ENCODE results near the gene STX10. TPM values are rescaled to one million over a fixed set of nuclear protein-coding genes. Genes with fewer than 3 reads are reported as not detected.
A peak's percentile ranks its signal among the peaks of the same experiment; 100 is the strongest.

Gene STX10
- total and polyA plus RNA-seq, 8 donors: 14.0 to 73.5 (median 17.2) TPM

DNA sequence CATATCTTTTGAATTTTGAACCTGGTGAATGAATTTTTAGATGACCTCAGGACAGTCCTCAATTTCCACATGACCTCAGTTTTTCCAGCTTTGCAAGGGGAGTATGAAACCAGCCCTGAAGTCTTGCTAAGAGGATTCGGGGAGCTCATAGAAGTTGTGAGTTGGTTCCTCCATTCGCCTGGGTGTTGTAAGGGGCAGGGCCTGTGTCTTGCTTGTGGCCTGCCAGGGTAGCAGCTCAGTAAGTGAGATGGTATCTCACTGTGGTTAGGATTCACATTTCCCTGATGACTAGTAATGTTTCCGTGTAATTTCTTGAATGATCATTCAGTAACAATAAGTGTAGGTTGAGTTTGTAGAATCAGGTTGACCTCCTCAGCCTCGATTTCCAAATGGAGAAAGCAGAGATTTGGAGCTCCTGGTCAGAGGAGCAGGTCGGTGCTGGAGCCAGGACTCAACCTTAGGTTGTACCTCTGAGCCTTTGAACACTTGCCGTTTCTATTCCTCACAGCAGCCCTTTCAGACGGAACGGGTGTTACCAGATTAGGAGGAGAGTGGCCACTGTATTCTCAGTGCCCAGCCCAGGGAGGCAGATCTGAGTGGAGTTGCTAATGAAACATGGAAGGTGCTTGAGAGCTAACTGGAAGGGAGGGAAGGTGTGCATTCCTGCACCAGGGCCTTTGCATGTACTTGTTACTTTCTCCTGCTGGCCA, 17.5 kb downstream of the STX10 start:
- intact Hi-C loops (cut with DNase I): no loop called here
- no peak for DNase-seq

DNA sequence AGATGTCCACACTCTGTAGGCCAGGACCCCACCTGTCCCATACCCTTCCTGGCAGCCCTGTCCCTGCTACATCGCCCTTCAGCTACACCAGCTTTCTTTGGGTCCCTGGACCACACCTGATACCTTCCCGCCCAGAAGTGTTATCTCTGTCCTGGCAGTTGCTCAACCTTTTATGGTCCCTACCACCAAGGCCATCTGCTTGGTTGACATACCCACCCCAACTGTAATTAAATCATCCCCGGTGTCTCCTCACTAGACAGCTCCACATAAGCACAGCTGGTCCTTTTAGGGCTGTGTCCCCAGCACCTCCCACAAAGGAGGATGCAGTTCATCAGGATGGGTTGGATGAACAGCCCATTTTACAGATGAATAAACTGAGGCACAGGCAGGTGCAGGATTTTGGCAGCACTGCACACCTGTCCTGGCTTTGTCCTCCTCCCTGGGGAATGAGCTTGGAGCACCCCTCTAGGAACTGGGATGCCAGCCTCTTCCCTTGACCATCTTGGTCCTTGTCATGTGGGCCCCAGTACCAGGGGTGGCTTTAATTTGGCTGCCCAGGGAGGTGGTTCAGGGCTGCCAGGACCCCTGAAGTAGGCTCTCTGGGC, 19.2 kb downstream of the STX10 start:
- Histone ChIP-seq H3K27me3 (no peaks in the 10 kb centered on the region), H3K9me3 (no peaks in the 10 kb centered on the region), H3K4me1 (no peaks in the 10 kb centered on the region), H3K36me3 (peaks cover 0 to 10% (median 0%) of the 10 kb centered on the region in 3 donors), H3K27ac (no peak overlapping the region), H3K4me3 (no peak overlapping the region)
- DNase-seq (no peak), FAIRE-seq (no peak), ATAC-seq (no peak)
- TF ChIP-seq, protein P1, sequence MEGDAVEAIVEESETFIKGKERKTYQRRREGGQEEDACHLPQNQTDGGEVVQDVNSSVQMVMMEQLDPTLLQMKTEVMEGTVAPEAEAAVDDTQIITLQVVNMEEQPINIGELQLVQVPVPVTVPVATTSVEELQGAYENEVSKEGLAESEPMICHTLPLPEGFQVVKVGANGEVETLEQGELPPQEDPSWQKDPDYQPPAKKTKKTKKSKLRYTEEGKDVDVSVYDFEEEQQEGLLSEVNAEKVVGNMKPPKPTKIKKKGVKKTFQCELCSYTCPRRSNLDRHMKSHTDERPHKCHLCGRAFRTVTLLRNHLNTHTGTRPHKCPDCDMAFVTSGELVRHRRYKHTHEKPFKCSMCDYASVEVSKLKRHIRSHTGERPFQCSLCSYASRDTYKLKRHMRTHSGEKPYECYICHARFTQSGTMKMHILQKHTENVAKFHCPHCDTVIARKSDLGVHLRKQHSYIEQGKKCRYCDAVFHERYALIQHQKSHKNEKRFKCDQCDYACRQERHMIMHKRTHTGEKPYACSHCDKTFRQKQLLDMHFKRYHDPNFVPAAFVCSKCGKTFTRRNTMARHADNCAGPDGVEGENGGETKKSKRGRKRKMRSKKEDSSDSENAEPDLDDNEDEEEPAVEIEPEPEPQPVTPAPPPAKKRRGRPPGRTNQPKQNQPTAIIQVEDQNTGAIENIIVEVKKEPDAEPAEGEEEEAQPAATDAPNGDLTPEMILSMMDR (IDR thresholded peaks at IDR 0.05): no peak
- whole genome bisulfite sequencing, 2 donors: 75 to 91% methylated on average over 3 of the region's 3 CpGs
- intact Hi-C loops (cut with DNase I): no loop called here

More for the DNA sequence above, 17.5 kb downstream of the STX10 start:
- peaks cover 0 to 25% (median 0%) of the 10 kb centered on the region in 3 donors for H3K36me3 ChIP-seq
- H3K27ac ChIP-seq: no peak overlapping the region
- FAIRE-seq (no peak), ATAC-seq (no peak)
- WGBS, 2 donors: 83 to 84% methylated on average over 8 of the region's 8 CpGs
- TF ChIP-seq, protein P1 (IDR thresholded peaks at IDR 0.05): no peak
- H3K4me3 ChIP-seq: no peak overlapping the region
- no peaks in the 10 kb centered on the region for H3K4me1 ChIP-seq
- no peaks in the 10 kb centered on the region for H3K9me3 ChIP-seq
- H3K27me3 ChIP-seq: no peaks in the 10 kb centered on the region

DNA sequence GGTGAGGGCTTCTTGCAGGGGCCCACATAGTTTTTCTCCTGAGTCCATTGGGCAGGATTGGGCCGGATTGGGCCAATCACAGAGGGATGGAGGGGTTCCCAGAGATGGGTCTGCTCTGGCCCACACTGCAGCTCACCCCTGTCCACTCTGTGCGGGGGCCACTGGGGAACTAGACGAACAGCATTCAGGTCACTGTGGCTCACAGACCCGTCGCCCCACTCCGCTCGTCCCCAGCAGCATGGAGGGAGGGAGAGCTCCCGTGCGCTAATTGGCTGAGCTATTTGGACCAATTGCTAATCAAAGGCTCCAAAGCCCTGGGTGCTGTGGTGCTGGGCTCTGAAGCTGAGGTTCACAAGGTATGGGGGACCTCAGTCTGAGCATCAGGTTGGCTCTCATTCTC, 20.8 kb downstream of the STX10 start:
- intact Hi-C loops (cut with DNase I): no loop called here
- Histone ChIP-seq H3K9me3 (no peaks in the 10 kb centered on the region), H3K4me3 (no peak overlapping the region), H3K27ac (no peak overlapping the region), H3K4me1 (no peaks in the 10 kb centered on the region), H3K36me3 (no peaks in the 10 kb centered on the region), H3K27me3 (no peaks in the 10 kb centered on the region)
- DNase-seq (no peak), FAIRE-seq (no peak), ATAC-seq (no peak)
- TF ChIP-seq, protein P1 (IDR thresholded peaks at IDR 0.05): no peak
- 94% methylated on average over 9 of the region's 9 CpGs for WGBS, 2 donors

- H3K36me3 ChIP-seq: no peaks in the 10 kb centered on the region
- H3K27me3 ChIP-seq: no peaks in the 10 kb centered on the region
- no peak overlapping the region for H3K27ac ChIP-seq
- 26 to 36% methylated on average over 1 of the region's 1 CpG for WGBS, 2 donors
- FAIRE-seq (no peak), DNase-seq (no peak), ATAC-seq (peak in 3 of 4 donors; percentile 57 to 77 (median 68))
- H3K4me3 ChIP-seq: no peak overlapping the region
- no peaks in the 10 kb centered on the region for H3K4me1 ChIP-seq
- H3K9me3 ChIP-seq: no peaks in the 10 kb centered on the region
- intact Hi-C loops (cut with DNase I): no loop called here
- TF ChIP-seq, protein P1 (IDR thresholded peaks at IDR 0.05): no peak
These were observed 21.6 kb downstream of the STX10 start for GRCh38 chr19:13128583-13128982.
